Adrenal gland (tissue), 12 donors: Measurements from ENCODE around the gene TMEM245. TPM values are rescaled to one million over a fixed set of nuclear protein-coding genes. Genes with fewer than 3 reads are reported as not detected.

Source experiments
- DNase-seq, 7 donors: peaks; one replicate each; pipeline ENCODE4 v3.0.0-alpha.2; 2019 to 2020
- H3K27ac ChIP-seq, 5 donors: fragments of 200-600 bp; sonication (generic) in 4 of 5; 1 replicate in 3 of 5; 2 replicates in 2 of 5; pipeline versions ENCODE4 v1.5.1 to v1.8.0; 2016 to 2020; ENCODE audit warnings: mild to moderate bottlenecking in 1 of 5
- H3K27me3 ChIP-seq: fragments of 200-600 bp; 2 replicates; pipeline ENCODE4 v1.8.0; 2021
- H3K36me3 ChIP-seq, 2 donors: fragments of 200-600 bp; replicated peaks in 1 of 2; 1 replicate in 1 of 2; 2 replicates in 1 of 2; pipeline versions ENCODE4 v1.5.1 to v1.8.0; 2018 to 2022
- H3K4me1 ChIP-seq, 2 donors: fragments of 200-600 bp; replicated peaks in 1 of 2; 1 replicate in 1 of 2; 2 replicates in 1 of 2; pipeline versions ENCODE4 v1.5.1 to v1.8.0; 2018 to 2021
- H3K4me3 ChIP-seq, 4 donors: fragments of 200-600 bp; sonication (generic) in 3 of 4; one replicate each; pipeline ENCODE4 v1.5.1; 2016 to 2018
- H3K9me3 ChIP-seq, 3 donors: fragments of 200-600 bp; sonication (generic) in 1 of 3; replicated peaks in 1 of 3; 1 replicate in 2 of 3; 2 replicates in 1 of 3; pipeline versions ENCODE4 v1.5.1 to v1.8.0; 2016 to 2021
- POLR2A ChIP-seq, 2 donors: fragments of 450-650 bp; IDR thresholded peaks; one replicate each; pipeline ENCODE4 v1.6.1; 2017; ENCODE audit warnings: antibody characterized with exemption in 2 of 2, mild to moderate bottlenecking in 2 of 2, moderate library complexity in 1 of 2
- WGBS, 4 donors: extraction: QIAGEN DNeasy Blood & Tissue Kit in 2 of 4; methylation state at CpG; one replicate each; pipeline versions ENCODE4 v1.1.5 to v1.1.7; 2013 to 2017; 5-methylcytosine and 5-hydroxymethylcytosine counted together
- intact Hi-C, 2 donors: fragments of 100-400 bp; cut with DNase I; formaldehyde crosslinking; loops; one replicate each; pipeline versions ENCODE4 v1.14.1 to v1.15.0; 2022 to 2023
- polyA plus RNA-seq, 3 donors: library from polyadenylated mRNA; stranded (reverse); fragments of 200-250 nt in 2 of 3; fragments of 350-450 nt in 1 of 3; fragmentation: Illumina TruSeq in 1 of 3; extraction: RNeasy Lipid Tissue Mini Kit (QIAGEN cat#74804) in 1 of 3; gene quantifications; one replicate each; pipeline ENCODE4 v1.2.3, GENCODE V29; 2013 to 2014
- total RNA-seq, 9 donors: library from RNA; depleted of rRNA in 4 of 9; stranded (reverse); fragments of >200 nt in 4 of 9; fragments of 120-200 nt in 1 of 9; fragmentation: NEBNext Ultra II Directional in 1 of 9; extraction: Animal tissue kit (Norgen Biotek cat#: 25700) in 1 of 9; gene quantifications; one replicate each; pipeline versions ENCODE4 v1.1.0 to v1.2.4, GENCODE V29; 2013 to 2023
- TF ChIP-seq, protein P1 (sequence below), 6 experiments: fragments of 450-650 bp in 4 of 6; fragments of 200-600 bp in 2 of 6; sonication (generic) in 1 of 6; IDR thresholded peaks; 1 replicate in 5 of 6; 2 replicates in 1 of 6; pipeline versions ENCODE4 v1.5.1 to v1.8.0; 2016 to 2021; ENCODE audit warnings: antibody characterized with exemption in 6 of 6, mild to moderate bottlenecking in 2 of 6, moderate library complexity in 1 of 6
- donor health status: healthy with polysubstance abuse.
- donor health status: Bipolar disorder and iron deficiency.
- donor health status: DM: yes; HTN: yes; CAD: no.
- donor health status: DM: no; HTN: no; CAD: no.
- donor health status: DM: no; HTN: no; CAD: no.
- donor health status: DM: yes; HTN: yes; CAD: no.

TMEM245 gene
- total and polyA plus RNA-seq, 12 donors = 23.6 to 363 (median 143) TPM

- WGBS, 4 donors = 94 to 100% (median 98%) methylated on average over 3 of the region's 3 CpGs
- Histone ChIP-seq H3K4me1 (no peaks in the 10 kb centered on the region), H3K9me3 (no peaks in the 10 kb centered on the region), H3K27me3 (no peaks in the 10 kb centered on the region), H3K27ac (no peak overlapping the region), H3K4me3 (no peak overlapping the region), H3K36me3 (no peaks in the 10 kb centered on the region)
- intact Hi-C loops = no loop called here
- TF ChIP-seq, protein P1, sequence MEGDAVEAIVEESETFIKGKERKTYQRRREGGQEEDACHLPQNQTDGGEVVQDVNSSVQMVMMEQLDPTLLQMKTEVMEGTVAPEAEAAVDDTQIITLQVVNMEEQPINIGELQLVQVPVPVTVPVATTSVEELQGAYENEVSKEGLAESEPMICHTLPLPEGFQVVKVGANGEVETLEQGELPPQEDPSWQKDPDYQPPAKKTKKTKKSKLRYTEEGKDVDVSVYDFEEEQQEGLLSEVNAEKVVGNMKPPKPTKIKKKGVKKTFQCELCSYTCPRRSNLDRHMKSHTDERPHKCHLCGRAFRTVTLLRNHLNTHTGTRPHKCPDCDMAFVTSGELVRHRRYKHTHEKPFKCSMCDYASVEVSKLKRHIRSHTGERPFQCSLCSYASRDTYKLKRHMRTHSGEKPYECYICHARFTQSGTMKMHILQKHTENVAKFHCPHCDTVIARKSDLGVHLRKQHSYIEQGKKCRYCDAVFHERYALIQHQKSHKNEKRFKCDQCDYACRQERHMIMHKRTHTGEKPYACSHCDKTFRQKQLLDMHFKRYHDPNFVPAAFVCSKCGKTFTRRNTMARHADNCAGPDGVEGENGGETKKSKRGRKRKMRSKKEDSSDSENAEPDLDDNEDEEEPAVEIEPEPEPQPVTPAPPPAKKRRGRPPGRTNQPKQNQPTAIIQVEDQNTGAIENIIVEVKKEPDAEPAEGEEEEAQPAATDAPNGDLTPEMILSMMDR (IDR thresholded peaks at IDR 0.05) = no peak
- TF ChIP-seq POLR2A (IDR thresholded peaks at IDR 0.05) = no peak
- DNase-seq = no peak
Observed at GRCh38 chr9:109150925-109151545, 31.3 kb upstream of the TMEM245 start.

- Histone ChIP-seq H3K27ac (no peak overlapping the region), H3K4me3 (no peak overlapping the region), H3K27me3 (no peaks in the 10 kb centered on the region), H3K9me3 (no peaks in the 10 kb centered on the region), H3K4me1 (no peaks in the 10 kb centered on the region), H3K36me3 (no peaks in the 10 kb centered on the region)
- DNase-seq = no peak
- no peak for TF ChIP-seq POLR2A (IDR thresholded peaks at IDR 0.05)
- TF ChIP-seq, protein P1 (IDR thresholded peaks at IDR 0.05) = no peak
- intact Hi-C loops = no loop called here
- WGBS, 4 donors = 90 to 96% (median 94%) methylated on average over 4 of the region's 4 CpGs
Observed at GRCh38 chr9:109149722-109150121, 30.0 kb upstream of the TMEM245 start.

- no peak overlapping the region for H3K27ac ChIP-seq
- DNase-seq = no peak
- TF ChIP-seq, protein P1 (IDR thresholded peaks at IDR 0.05) = no peak
- no peak for TF ChIP-seq POLR2A (IDR thresholded peaks at IDR 0.05)
- no peak overlapping the region for H3K4me3 ChIP-seq
- H3K27me3 ChIP-seq = no peaks in the 10 kb centered on the region
- H3K4me1 ChIP-seq = no peaks in the 10 kb centered on the region
- no peaks in the 10 kb centered on the region for H3K9me3 ChIP-seq
- intact Hi-C loops = no loop called here
- WGBS, 4 donors = 85 to 95% (median 93%) methylated on average over 5 of the region's 5 CpGs
- H3K36me3 ChIP-seq = no peaks in the 10 kb centered on the region
Observed at GRCh38 chr9:109149089-109149488, 29.3 kb upstream of the TMEM245 start.

- Histone ChIP-seq H3K9me3 (no peaks in the 10 kb centered on the region), H3K4me1 (no peaks in the 10 kb centered on the region), H3K4me3 (no peak overlapping the region), H3K27ac (no peak overlapping the region), H3K36me3 (no peaks in the 10 kb centered on the region), H3K27me3 (no peaks in the 10 kb centered on the region)
- WGBS, 4 donors = 91 to 94% (median 92%) methylated on average over 6 of the region's 6 CpGs
- intact Hi-C loops = no loop called here
- DNase-seq = no peak
- no peak for TF ChIP-seq POLR2A (IDR thresholded peaks at IDR 0.05)
- TF ChIP-seq, protein P1 (IDR thresholded peaks at IDR 0.05) = no peak
Observed at GRCh38 chr9:109145051-109145450, 25.3 kb upstream of the TMEM245 start.
